ENCODE results near the gene CAMKMT. TPM values are rescaled to one million over a fixed set of nuclear protein-coding genes. Genes with fewer than 3 reads are reported as not detected.
A peak's percentile ranks its signal among the peaks of the same experiment; 100 is the strongest.

CAMKMT gene
- total and polyA plus RNA-seq, 9 of the 15 experiments (the other 6 are each of a cell fraction or from before 2014, with no cell fraction given), result 1.6 to 15.3 (median 7.4) TPM

DNA sequence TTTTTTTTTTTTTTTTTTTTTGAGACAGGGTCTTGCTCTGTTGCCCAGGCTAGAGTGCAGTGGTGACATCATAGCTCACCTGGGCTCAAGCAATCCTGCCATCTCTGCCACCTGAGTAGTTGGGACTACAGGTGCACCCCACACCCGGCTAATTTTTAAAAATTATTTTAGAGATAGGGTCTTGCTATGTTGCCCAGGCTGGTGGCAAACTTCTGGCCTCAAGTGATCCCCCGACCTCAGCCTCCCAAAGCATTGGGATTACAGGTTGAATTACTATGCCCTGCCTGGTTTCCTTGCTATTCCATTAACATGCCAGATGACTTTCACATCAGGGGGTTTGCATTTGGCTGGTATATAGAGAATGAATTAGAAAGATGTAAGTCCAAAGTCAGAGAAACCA lies 253.2 kb downstream of the CAMKMT start:
- Histone ChIP-seq H3K9me1 (ENCODE audit: control insufficient read depth, insufficient read depth, low read length) (no peaks in the 10 kb centered on the region), H3K4me3 (no peak overlapping the region), H3K4me1 (replicated peaks in 1 of 2; ENCODE audit: control insufficient read depth in 2 of 2, insufficient read depth in 2 of 2, low read length in 2 of 2) (no peaks in the 10 kb centered on the region), H3K27ac (ENCODE audit: extremely low read depth, low read depth, low read length) (no peak overlapping the region), H2AFZ (ENCODE audit: low read depth, low read length) (no peak overlapping the region), H3K4me2 (ENCODE audit: insufficient read depth, low read length) (no peak overlapping the region), H3K9me3 (replicated peaks; ENCODE audit: control insufficient read depth, insufficient read depth, low read depth, low read length) (no peaks in the 10 kb centered on the region), H4K20me1 (replicated peaks; ENCODE audit: control insufficient read depth, insufficient read depth, low read length) (no peaks in the 10 kb centered on the region), H3K27me3 (ENCODE audit: control insufficient read depth in 2 of 2, insufficient read depth in 2 of 2, low read length in 2 of 2) (no peaks in the 10 kb centered on the region), H3K79me2 (ENCODE audit: control insufficient read depth, insufficient read depth, low read length) (no peaks in the 10 kb centered on the region), H3K36me3 (ENCODE audit: control insufficient read depth, insufficient read depth, low read length) (no peaks in the 10 kb centered on the region), H3K9ac (ENCODE audit: insufficient read depth in 1 of 2, low read depth in 2 of 2, low read length in 2 of 2) (no peak overlapping the region)
- FAIRE-seq (no peak), DNase-seq (ENCODE audit: extremely low read depth in 1 of 4, low spot score in 3 of 4) (no peak), ATAC-seq (no peak)
- in situ Hi-C loops (cut with MboI), result no loop called here
- intact Hi-C loops (cut with micrococcal nuclease), result no loop called here
- 0% methylated on average over 2 of the region's 2 CpGs for WGBS (ENCODE audit: insufficient coverage, low coverage, missing lambda C conversion rate)
- no TSS peak for BruUV-seq (replicated peaks)
- TF ChIP-seq SREBF1 (IDR thresholded peaks at IDR 0.05; ENCODE audit: borderline replicate concordance, low read depth, low read length), result no peak
- TF ChIP-seq ZNF121 (CRISPR knock-in tag; conservative IDR thresholded peaks at IDR 0.05), result peak; percentile 26
- POLR2A ChIA-PET, result no interaction called here
- CTCF ChIA-PET (ENCODE audit: low intra/inter-chr PET ratio), result interaction anchor here (0.6 kb wide), 1 partner anchor 79 kb away, joined by 6 read pairs; no protein-coding TSS in a partner anchor

DNA sequence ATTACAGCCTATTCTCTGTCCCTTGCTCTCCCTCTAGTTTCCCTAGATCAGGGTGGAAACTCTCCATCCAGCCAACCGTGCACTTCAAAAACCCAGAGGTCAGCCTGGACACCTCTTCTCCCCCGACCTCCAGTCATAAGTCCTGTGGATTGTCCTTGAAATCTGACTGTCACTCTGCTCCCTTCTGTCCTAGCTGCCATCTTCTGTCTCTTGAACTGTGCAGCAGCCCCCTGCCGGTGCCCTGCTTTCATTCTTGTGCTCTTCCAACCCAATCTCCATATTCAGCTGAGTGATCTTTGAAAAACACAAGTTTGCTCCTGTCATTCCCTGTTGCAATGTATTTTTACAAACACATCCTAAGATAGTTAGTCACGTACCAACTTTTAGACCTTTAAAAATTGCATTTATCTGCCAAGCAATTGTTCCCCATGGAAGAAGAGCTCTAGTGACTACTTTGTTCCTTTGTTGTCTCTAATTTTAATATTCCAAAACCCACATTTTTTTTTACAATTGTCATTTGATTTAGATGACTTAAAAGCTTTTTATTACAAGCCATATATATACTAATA lies 254.3 kb downstream of the CAMKMT start:
- Histone ChIP-seq H3K4me3 (no peak overlapping the region), H3K4me1 (replicated peaks in 1 of 2; ENCODE audit: control insufficient read depth in 2 of 2, insufficient read depth in 2 of 2, low read length in 2 of 2) (no peaks in the 10 kb centered on the region), H4K20me1 (replicated peaks; ENCODE audit: control insufficient read depth, insufficient read depth, low read length) (no peaks in the 10 kb centered on the region), H2AFZ (ENCODE audit: low read depth, low read length) (no peak overlapping the region), H3K36me3 (ENCODE audit: control insufficient read depth, insufficient read depth, low read length) (no peaks in the 10 kb centered on the region), H3K79me2 (ENCODE audit: control insufficient read depth, insufficient read depth, low read length) (no peaks in the 10 kb centered on the region), H3K9me1 (ENCODE audit: control insufficient read depth, insufficient read depth, low read length) (no peaks in the 10 kb centered on the region), H3K27ac (ENCODE audit: extremely low read depth, low read depth, low read length) (no peak overlapping the region), H3K9me3 (replicated peaks; ENCODE audit: control insufficient read depth, insufficient read depth, low read depth, low read length) (no peaks in the 10 kb centered on the region), H3K9ac (ENCODE audit: insufficient read depth in 1 of 2, low read depth in 2 of 2, low read length in 2 of 2) (no peak overlapping the region), H3K27me3 (ENCODE audit: control insufficient read depth in 2 of 2, insufficient read depth in 2 of 2, low read length in 2 of 2) (no peaks in the 10 kb centered on the region), H3K4me2 (ENCODE audit: insufficient read depth, low read length) (no peak overlapping the region)
- peak in 1 of 4 experiments; percentile 6 for DNase-seq (ENCODE audit: extremely low read depth in 1 of 4, low spot score in 3 of 4)
- FAIRE-seq, result peak; percentile 62
- WGBS (ENCODE audit: insufficient coverage, low coverage, missing lambda C conversion rate), result 0% methylated on average over 4 of the region's 4 CpGs
- ChIA-PET CTCF (ENCODE audit: low intra/inter-chr PET ratio) (no interaction called here), POLR2A (interaction anchor here (0.5 to 1.4 kb wide), 4 partner anchors 18 to 569 kb away, joined by 3 to 5 read pairs (median 4); no protein-coding TSS in a partner anchor)
- BruUV-seq (replicated peaks), result no TSS peak
- TF ChIP-seq, protein P1, sequence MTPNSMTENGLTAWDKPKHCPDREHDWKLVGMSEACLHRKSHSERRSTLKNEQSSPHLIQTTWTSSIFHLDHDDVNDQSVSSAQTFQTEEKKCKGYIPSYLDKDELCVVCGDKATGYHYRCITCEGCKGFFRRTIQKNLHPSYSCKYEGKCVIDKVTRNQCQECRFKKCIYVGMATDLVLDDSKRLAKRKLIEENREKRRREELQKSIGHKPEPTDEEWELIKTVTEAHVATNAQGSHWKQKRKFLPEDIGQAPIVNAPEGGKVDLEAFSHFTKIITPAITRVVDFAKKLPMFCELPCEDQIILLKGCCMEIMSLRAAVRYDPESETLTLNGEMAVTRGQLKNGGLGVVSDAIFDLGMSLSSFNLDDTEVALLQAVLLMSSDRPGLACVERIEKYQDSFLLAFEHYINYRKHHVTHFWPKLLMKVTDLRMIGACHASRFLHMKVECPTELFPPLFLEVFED (CRISPR knock-in tag; conservative IDR thresholded peaks at IDR 0.05), result no peak
- TF ChIP-seq, protein P2, sequence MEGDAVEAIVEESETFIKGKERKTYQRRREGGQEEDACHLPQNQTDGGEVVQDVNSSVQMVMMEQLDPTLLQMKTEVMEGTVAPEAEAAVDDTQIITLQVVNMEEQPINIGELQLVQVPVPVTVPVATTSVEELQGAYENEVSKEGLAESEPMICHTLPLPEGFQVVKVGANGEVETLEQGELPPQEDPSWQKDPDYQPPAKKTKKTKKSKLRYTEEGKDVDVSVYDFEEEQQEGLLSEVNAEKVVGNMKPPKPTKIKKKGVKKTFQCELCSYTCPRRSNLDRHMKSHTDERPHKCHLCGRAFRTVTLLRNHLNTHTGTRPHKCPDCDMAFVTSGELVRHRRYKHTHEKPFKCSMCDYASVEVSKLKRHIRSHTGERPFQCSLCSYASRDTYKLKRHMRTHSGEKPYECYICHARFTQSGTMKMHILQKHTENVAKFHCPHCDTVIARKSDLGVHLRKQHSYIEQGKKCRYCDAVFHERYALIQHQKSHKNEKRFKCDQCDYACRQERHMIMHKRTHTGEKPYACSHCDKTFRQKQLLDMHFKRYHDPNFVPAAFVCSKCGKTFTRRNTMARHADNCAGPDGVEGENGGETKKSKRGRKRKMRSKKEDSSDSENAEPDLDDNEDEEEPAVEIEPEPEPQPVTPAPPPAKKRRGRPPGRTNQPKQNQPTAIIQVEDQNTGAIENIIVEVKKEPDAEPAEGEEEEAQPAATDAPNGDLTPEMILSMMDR (IDR thresholded peaks at IDR 0.05 in 2 of 3, conservative IDR thresholded peaks at IDR 0.05 in 1 of 3; ENCODE audit: insufficient read depth in 2 of 3, low read depth in 1 of 3, low read length in 3 of 3), result peak; percentile 13 to 22 (median 20); a peak in 1 of 6 replicates
- peak; percentile 56 for ATAC-seq
- in situ Hi-C loops (cut with MboI) (no loop called here), intact Hi-C loops (cut with micrococcal nuclease) (no loop called here)
